Nephron (organoid): Measurements from ENCODE around the gene CTRB2.

ENCODE experiments used
- H3K27ac Mint-ChIP-seq, 3 experiments: 2 replicates each; pipeline ENCODE4 v1.8.0; 2020; ENCODE audit warnings: mixed read lengths in 3 of 3, mild to moderate bottlenecking in 2 of 3, moderate library complexity in 1 of 3
- H3K27me3 Mint-ChIP-seq: 2 replicates; pipeline ENCODE4 v1.8.0; 2021; ENCODE audit warnings: low read depth, mild to moderate bottlenecking, moderate library complexity, mixed read lengths
- H3K36me3 Mint-ChIP-seq: 2 replicates; pipeline ENCODE4 v1.8.0; 2020; ENCODE audit warnings: low read depth, mixed read lengths
- H3K4me1 Mint-ChIP-seq: 2 replicates; pipeline ENCODE4 v1.8.0; 2020; ENCODE audit warnings: mixed read lengths
- H3K4me3 Mint-ChIP-seq, 3 experiments: 2 replicates each; pipeline ENCODE4 v1.8.0; 2020; ENCODE audit warnings: mild to moderate bottlenecking in 3 of 3, mixed read lengths in 3 of 3, moderate library complexity in 2 of 3
- H3K9me3 Mint-ChIP-seq: 2 replicates; pipeline ENCODE4 v1.8.0; 2020; ENCODE audit warnings: mixed read lengths
- CTCF ChIP-seq, 3 experiments: fragments of 200-600 bp; sonication (generic); IDR thresholded peaks; one replicate each; pipeline ENCODE4 v1.5.0; 2021; ENCODE audit warnings: antibody characterized with exemption in 3 of 3; ENCODE audit not compliant: unreplicated experiment in 3 of 3

Gene CTRB2

GRCh38 chr16:75248142-75248535 lies 41.2 kb upstream of the CTRB2 start:
- Mint-ChIP-seq H3K27ac (peak overlapping the region; percentile 59 to 91 (median 86)), H3K36me3 (peaks cover 4% of the 10 kb centered on the region), H3K9me3 (no peaks in the 10 kb centered on the region), H3K4me3 (peak overlapping the region; percentile 60 to 72 (median 68)), H3K27me3 (no peaks in the 10 kb centered on the region), H3K4me1 (peaks cover 63% of the 10 kb centered on the region)
- no peak for TF ChIP-seq CTCF (IDR thresholded peaks at IDR 0.05; ENCODE audit: unreplicated experiment in 3 of 3)

GRCh38 chr16:75247249-75247648 lies 40.3 kb upstream of the CTRB2 start:
- Mint-ChIP-seq H3K9me3 (no peaks in the 10 kb centered on the region), H3K4me1 (peaks cover 61% of the 10 kb centered on the region), H3K4me3 (peak overlapping the region in 2 of 3 experiments; percentile 8 to 32), H3K27ac (peak overlapping the region; percentile 84 to 98 (median 94)), H3K27me3 (no peaks in the 10 kb centered on the region), H3K36me3 (peaks cover 10% of the 10 kb centered on the region)
- TF ChIP-seq CTCF (IDR thresholded peaks at IDR 0.05; ENCODE audit: unreplicated experiment in 3 of 3), result no peak

DNA sequence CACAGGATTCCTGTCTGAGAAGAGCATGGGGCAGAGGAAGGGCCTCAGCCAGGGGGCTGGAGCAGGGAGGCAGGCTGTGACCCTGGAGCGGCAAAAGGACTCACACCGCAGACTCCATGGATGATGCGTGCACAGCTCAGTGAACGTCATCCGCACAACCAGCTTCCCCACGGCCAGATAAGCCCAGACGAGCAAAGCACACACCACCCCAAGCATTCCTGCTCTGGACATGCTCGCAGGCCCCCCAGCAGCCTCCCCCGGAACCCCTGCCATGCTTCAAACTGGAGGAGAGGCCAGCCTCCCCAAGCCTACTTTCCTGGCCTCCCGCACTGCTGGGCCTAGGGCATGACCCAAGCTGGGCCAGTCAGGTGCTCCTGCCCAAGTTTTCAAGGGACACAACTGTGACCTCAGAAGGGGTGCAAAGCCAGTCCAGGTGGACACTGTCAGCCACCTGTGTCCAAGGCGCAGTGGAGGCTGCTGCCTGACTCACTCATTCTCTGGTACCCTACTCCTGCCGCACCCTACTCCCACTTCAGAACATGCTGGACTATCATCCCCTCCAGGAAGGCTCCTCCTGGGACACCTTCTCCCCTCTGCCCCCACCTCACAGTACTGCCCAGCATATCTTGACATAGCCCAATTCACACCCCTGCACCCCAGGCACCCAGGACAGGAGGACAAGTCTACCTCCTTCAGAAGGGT lies 39.7 kb upstream of the CTRB2 start:
- Mint-ChIP-seq H3K4me1 (peaks cover 55% of the 10 kb centered on the region), H3K27me3 (no peaks in the 10 kb centered on the region), H3K4me3 (peak overlapping the region; percentile 3 to 60 (median 47)), H3K36me3 (peaks cover 13% of the 10 kb centered on the region), H3K27ac (peak overlapping the region; percentile 84 to 98 (median 94)), H3K9me3 (no peaks in the 10 kb centered on the region)
- no peak for TF ChIP-seq CTCF (IDR thresholded peaks at IDR 0.05; ENCODE audit: unreplicated experiment in 3 of 3)

GRCh38 chr16:75244844-75245758 lies 38.1 kb upstream of the CTRB2 start:
- Mint-ChIP-seq H3K27ac (peak overlapping the region; percentile 94 to 98 (median 96)), H3K4me1 (peaks cover 67% of the 10 kb centered on the region), H3K9me3 (no peaks in the 10 kb centered on the region), H3K36me3 (peaks cover 25% of the 10 kb centered on the region), H3K4me3 (peak overlapping the region; percentile 52 to 73 (median 72)), H3K27me3 (no peaks in the 10 kb centered on the region)
- no peak for TF ChIP-seq CTCF (IDR thresholded peaks at IDR 0.05; ENCODE audit: unreplicated experiment in 3 of 3)

DNA sequence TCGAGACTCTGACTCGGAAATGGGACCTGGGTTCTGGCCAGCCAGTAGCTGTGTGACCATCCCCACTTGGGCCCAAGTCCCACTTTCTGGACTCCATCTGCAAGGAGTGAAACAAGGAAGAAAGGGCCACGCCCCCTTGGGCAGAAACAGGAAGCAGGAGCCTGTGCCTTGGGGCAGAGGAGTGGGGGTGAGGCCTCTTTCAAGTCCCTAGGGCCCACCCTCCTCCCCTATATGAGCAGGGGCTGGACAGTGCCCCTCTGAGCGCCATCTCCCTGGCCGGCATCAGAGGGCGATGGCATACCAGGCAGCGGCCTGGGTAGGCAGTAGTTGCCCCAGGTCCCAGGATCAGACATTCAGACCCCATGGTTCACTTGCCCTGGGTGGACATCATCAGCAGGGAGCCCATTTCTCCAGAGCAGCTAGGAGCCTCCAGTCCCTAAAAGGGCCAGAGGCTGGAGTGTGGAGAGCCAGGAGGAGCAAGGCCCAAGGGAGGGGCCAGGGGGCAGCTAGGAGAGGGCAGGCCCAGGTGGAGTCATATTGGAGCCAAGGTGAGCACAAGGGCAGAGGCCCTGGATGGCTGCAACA lies 37.4 kb upstream of the CTRB2 start:
- no peaks in the 10 kb centered on the region for H3K9me3 Mint-ChIP-seq
- H3K27me3 Mint-ChIP-seq, result no peaks in the 10 kb centered on the region
- H3K27ac Mint-ChIP-seq, result peak overlapping the region; percentile 94 to 98 (median 96)
- no peak for TF ChIP-seq CTCF (IDR thresholded peaks at IDR 0.05; ENCODE audit: unreplicated experiment in 3 of 3)
- H3K4me3 Mint-ChIP-seq, result peak overlapping the region; percentile 52 to 73 (median 72)
- peaks cover 27% of the 10 kb centered on the region for H3K36me3 Mint-ChIP-seq
- peaks cover 71% of the 10 kb centered on the region for H3K4me1 Mint-ChIP-seq
